Measurements from ENCODE around the gene HMG20A. TPM values are rescaled to one million over a fixed set of nuclear protein-coding genes. Genes with fewer than 3 reads are reported as not detected.

HMG20A gene
- total RNA-seq, 3 donors from 2014 or later, result 35.8 to 48.2 (median 46.4) TPM

- no peak overlapping the region for H3K27ac ChIP-seq
- no peak overlapping the region for H3K4me3 ChIP-seq
- no peaks in the 10 kb centered on the region for H3K36me3 ChIP-seq
- intact Hi-C loops (cut with DNase I; ENCODE audit: low total_unique reads), result no loop called here
- TF ChIP-seq POLR2AphosphoS5 (IDR thresholded peaks at IDR 0.05) (no peak), CTCF (IDR thresholded peaks at IDR 0.05) (no peak), POLR2A (IDR thresholded peaks at IDR 0.05) (no peak)
- H3K27me3 ChIP-seq, result no peaks in the 10 kb centered on the region
- no peaks in the 10 kb centered on the region for H3K4me1 ChIP-seq
- H3K9me3 ChIP-seq, result no peaks in the 10 kb centered on the region
- DNase-seq (ENCODE audit: low spot score in 2 of 2), result no peak
Measured at GRCh38 chr15:77474310-77474988, 53.8 kb downstream of the HMG20A start.

- no peaks in the 10 kb centered on the region for H3K36me3 ChIP-seq
Measured at GRCh38 chr15:77475001-77475400, 54.3 kb downstream of the HMG20A start.

DNA sequence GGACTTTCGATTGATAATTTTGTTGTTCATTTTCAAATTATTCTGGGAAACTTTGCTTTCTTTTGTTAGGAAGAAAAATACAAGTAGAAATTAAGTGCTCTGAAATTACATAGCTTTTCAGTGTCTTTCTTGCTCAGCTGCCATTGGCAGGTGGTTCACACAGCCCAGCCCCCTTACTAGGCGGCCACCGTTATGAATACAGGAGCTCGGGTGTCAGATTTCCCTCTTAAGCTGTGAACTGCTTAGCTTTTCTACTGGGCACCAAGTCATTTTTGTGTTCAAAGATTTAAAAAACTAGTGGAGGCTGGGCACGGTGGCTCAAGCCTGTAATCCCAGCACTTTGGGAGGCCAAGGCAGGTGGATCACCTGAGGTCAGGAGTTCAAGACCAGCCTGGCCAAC lies 55.2 kb downstream of the HMG20A start:
- Histone ChIP-seq H3K27me3 (no peaks in the 10 kb centered on the region), H3K9me3 (no peaks in the 10 kb centered on the region), H3K4me3 (no peak overlapping the region), H3K36me3 (no peaks in the 10 kb centered on the region), H3K27ac (no peak overlapping the region), H3K4me1 (no peaks in the 10 kb centered on the region)
- DNase-seq (ENCODE audit: low spot score in 2 of 2), result no peak
- intact Hi-C loops (cut with DNase I; ENCODE audit: low total_unique reads), result loop anchor here (2.0 kb wide), 1 partner anchor 45 kb away; no protein-coding TSS in a partner anchor
- no peak for TF ChIP-seq POLR2AphosphoS5 (IDR thresholded peaks at IDR 0.05)
- TF ChIP-seq CTCF (IDR thresholded peaks at IDR 0.05), result no peak
- TF ChIP-seq POLR2A (IDR thresholded peaks at IDR 0.05), result no peak

More at GRCh38 chr15:77475001-77475400, 54.3 kb downstream of the HMG20A start:
- no peak for DNase-seq (ENCODE audit: low spot score in 2 of 2)
- intact Hi-C loops (cut with DNase I; ENCODE audit: low total_unique reads), result no loop called here
- H3K4me1 ChIP-seq, result no peaks in the 10 kb centered on the region
- H3K9me3 ChIP-seq, result no peaks in the 10 kb centered on the region
- TF ChIP-seq CTCF (IDR thresholded peaks at IDR 0.05), result no peak
- TF ChIP-seq POLR2AphosphoS5 (IDR thresholded peaks at IDR 0.05), result no peak
- TF ChIP-seq POLR2A (IDR thresholded peaks at IDR 0.05), result no peak
- no peak overlapping the region for H3K27ac ChIP-seq
- no peaks in the 10 kb centered on the region for H3K27me3 ChIP-seq
- H3K4me3 ChIP-seq, result no peak overlapping the region

- DNase-seq (ENCODE audit: low spot score in 2 of 2), result no peak
- intact Hi-C loops (cut with DNase I; ENCODE audit: low total_unique reads), result loop anchor here (2.0 kb wide), 1 partner anchor 44 kb away; no protein-coding TSS in a partner anchor
- TF ChIP-seq CTCF (IDR thresholded peaks at IDR 0.05) (no peak), POLR2A (IDR thresholded peaks at IDR 0.05) (no peak), POLR2AphosphoS5 (IDR thresholded peaks at IDR 0.05) (no peak)
- H3K36me3 ChIP-seq, result no peaks in the 10 kb centered on the region
- no peaks in the 10 kb centered on the region for H3K4me1 ChIP-seq
- H3K9me3 ChIP-seq, result no peaks in the 10 kb centered on the region
- H3K27me3 ChIP-seq, result no peaks in the 10 kb centered on the region
- no peak overlapping the region for H3K27ac ChIP-seq
- H3K4me3 ChIP-seq, result no peak overlapping the region
Measured at GRCh38 chr15:77476995-77477394, 56.3 kb downstream of the HMG20A start.

GRCh38 chr15:77478051-77478450 lies 57.4 kb downstream of the HMG20A start:
- Histone ChIP-seq H3K27me3 (no peaks in the 10 kb centered on the region), H3K9me3 (no peaks in the 10 kb centered on the region), H3K4me1 (no peaks in the 10 kb centered on the region), H3K36me3 (no peaks in the 10 kb centered on the region), H3K27ac (no peak overlapping the region), H3K4me3 (no peak overlapping the region)
- intact Hi-C loops (cut with DNase I; ENCODE audit: low total_unique reads), result no loop called here
- TF ChIP-seq CTCF (IDR thresholded peaks at IDR 0.05), result no peak
- TF ChIP-seq POLR2A (IDR thresholded peaks at IDR 0.05), result no peak
- TF ChIP-seq POLR2AphosphoS5 (IDR thresholded peaks at IDR 0.05), result no peak
- no peak for DNase-seq (ENCODE audit: low spot score in 2 of 2)
